HEK293T (cell line): ENCODE data around the gene GUCY1A1.

Experiments
- ARNT ChIP-seq: fragments of 450-650 bp; IDR thresholded peaks from 2 replicates; pipeline ENCODE4 v1.6.1; 2017; ENCODE audit warnings: mild to moderate bottlenecking
- BHLHE40 ChIP-seq: fragments of 450-650 bp; IDR thresholded peaks from 2 replicates; pipeline ENCODE4 v1.6.1; 2016; ENCODE audit warnings: mild to moderate bottlenecking, moderate library complexity, borderline replicate concordance
- FOXA1 ChIP-seq: fragments of 450-650 bp; IDR thresholded peaks from 2 replicates; pipeline ENCODE4 v1.6.1; 2016; ENCODE audit warnings: mild to moderate bottlenecking
- FOXK2 ChIP-seq: fragments of 450-650 bp; IDR thresholded peaks from 2 replicates; pipeline ENCODE4 v1.6.1; 2016; ENCODE audit warnings: mild to moderate bottlenecking
- FOXM1 ChIP-seq: fragments of 450-650 bp; IDR thresholded peaks from 2 replicates; pipeline ENCODE4 v1.6.1; 2017; ENCODE audit warnings: mild to moderate bottlenecking, borderline replicate concordance
- LEF1 ChIP-seq: fragments of 450-650 bp; IDR thresholded peaks from 2 replicates; pipeline ENCODE4 v1.6.1; 2017; ENCODE audit warnings: mild to moderate bottlenecking, borderline replicate concordance
- PKNOX1 ChIP-seq: fragments of 450-650 bp; IDR thresholded peaks from 2 replicates; pipeline ENCODE4 v1.6.1; 2016
- SP1 ChIP-seq: fragments of 450-650 bp; IDR thresholded peaks from 2 replicates; pipeline ENCODE4 v1.6.1; 2017
- SUZ12 ChIP-seq: fragments of 450-650 bp; IDR thresholded peaks from 2 replicates; pipeline ENCODE4 v1.6.1; 2016; ENCODE audit warnings: mild to moderate bottlenecking
- ZNF384 ChIP-seq: fragments of 450-650 bp; IDR thresholded peaks from 2 replicates; pipeline ENCODE4 v1.6.1; 2016

DNA sequence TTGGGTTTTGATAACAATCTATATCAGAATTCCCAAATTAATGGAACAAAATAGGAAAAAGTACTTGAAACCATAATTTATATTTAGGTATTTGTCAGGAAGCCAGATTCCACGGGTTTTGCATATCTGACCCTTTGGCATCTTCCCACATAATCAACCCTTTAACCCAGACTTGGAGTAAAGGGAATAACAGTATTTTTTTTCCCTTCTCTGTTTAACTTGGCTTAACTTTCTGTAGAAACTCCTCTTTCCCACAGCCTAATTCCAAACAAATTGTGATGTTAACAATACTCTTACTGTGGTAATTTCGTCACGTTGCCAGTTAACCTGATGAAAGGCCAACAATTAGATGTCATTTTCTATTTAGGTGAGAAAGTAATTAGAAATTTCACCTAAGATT is 49.4 kb upstream of the GUCY1A1 start:
- TF ChIP-seq LEF1 (no peak), PKNOX1 (no peak), BHLHE40 (no peak), FOXM1 (no peak), FOXK2 (no peak), SP1 (no peak), ARNT (no peak), ZNF384 (no peak), FOXA1 (no peak), SUZ12 (no peak)
